Mammary epithelial cell (primary cell): Measurements from ENCODE around the gene SAFB.

Experiments
- EZH2 ChIP-seq: IDR thresholded peaks from 2 replicates; pipeline ENCODE4 v1.6.1; 2012; ENCODE audit warnings: low read length, inconsistent platforms, borderline replicate concordance
- TF ChIP-seq, protein P1 (sequence below), 2 donors: IDR thresholded peaks in 1 of 2; conservative IDR thresholded peaks in 1 of 2; 2 replicates each; pipeline ENCODE4 v1.5.1; 2011 to 2012; ENCODE audit warnings: inconsistent platforms in 2 of 2, low read length in 2 of 2, mild to moderate bottlenecking in 2 of 2, control low read depth in 1 of 2, low read depth in 1 of 2; ENCODE audit not compliant: insufficient read depth in 1 of 2; ENCODE audit errors: extremely low read depth in 1 of 2

DNA sequence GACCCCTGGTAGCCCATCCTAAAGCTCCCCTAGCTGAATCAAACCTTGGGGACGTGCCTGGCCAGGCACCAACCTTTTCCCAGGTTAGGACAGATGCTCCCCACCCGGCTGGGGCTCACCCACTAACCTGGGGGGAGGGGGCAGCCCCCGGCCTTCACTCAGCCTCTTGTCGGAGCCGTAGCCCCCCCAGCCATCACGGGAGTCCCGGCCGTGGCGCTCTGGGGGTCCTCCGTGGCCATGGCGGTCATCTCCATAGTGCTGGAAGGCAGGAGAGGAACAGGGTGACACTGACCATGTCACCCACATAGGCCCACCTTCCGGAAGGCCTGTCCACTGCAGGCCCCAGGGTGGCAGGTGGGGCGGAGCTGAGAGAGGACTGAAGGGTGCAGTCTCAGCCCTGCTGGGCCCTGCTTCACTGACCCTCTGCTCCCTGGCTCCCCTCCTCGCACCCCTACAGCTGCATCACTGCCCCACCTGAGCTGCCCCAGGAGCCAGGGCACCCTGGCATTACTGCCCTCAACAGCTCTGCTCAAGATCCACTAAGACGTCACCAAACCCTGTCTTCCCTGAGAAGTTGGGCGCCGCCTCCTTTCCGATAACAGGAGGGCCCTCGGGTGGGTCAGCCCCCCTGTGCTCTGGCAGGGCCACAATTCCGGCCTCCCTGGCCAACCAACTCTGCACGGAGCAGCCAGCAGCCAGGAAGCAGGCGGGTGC, 32.6 kb upstream of the SAFB start:
- TF ChIP-seq, protein P1, sequence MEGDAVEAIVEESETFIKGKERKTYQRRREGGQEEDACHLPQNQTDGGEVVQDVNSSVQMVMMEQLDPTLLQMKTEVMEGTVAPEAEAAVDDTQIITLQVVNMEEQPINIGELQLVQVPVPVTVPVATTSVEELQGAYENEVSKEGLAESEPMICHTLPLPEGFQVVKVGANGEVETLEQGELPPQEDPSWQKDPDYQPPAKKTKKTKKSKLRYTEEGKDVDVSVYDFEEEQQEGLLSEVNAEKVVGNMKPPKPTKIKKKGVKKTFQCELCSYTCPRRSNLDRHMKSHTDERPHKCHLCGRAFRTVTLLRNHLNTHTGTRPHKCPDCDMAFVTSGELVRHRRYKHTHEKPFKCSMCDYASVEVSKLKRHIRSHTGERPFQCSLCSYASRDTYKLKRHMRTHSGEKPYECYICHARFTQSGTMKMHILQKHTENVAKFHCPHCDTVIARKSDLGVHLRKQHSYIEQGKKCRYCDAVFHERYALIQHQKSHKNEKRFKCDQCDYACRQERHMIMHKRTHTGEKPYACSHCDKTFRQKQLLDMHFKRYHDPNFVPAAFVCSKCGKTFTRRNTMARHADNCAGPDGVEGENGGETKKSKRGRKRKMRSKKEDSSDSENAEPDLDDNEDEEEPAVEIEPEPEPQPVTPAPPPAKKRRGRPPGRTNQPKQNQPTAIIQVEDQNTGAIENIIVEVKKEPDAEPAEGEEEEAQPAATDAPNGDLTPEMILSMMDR (conservative IDR thresholded peaks at IDR 0.05 in 1 of 2, IDR thresholded peaks at IDR 0.05 in 1 of 2; ENCODE audit: extremely low read depth in 1 of 2, insufficient read depth in 1 of 2, low read depth in 1 of 2, low read length in 2 of 2): no peak
- TF ChIP-seq EZH2: no peak
